Cardiac muscle cell (in vitro differentiated cells and primary cell): ENCODE measurements around the gene CXorf65. TPM values are rescaled to one million over a fixed set of nuclear protein-coding genes. Genes with fewer than 3 reads are reported as not detected.

Experiments
- DNase-seq, 2 donors: peaks; one replicate each; pipeline versions ENCODE4 v3.0.0 to v3.0.0-alpha.2; 2010 to 2017; ENCODE audit warnings: low read depth in 1 of 2, low spot score in 1 of 2
- H3K27ac ChIP-seq: fragments of 200-600 bp; sonication (generic); 2 replicates; pipeline ENCODE4 v1.5.1; 2016
- H3K27me3 ChIP-seq: fragments of 200-600 bp; sonication (generic); 2 replicates; pipeline ENCODE4 v1.6.0; 2016; ENCODE audit warnings: control low read depth
- H3K36me3 ChIP-seq: fragments of 200-600 bp; sonication (generic); 2 replicates; pipeline ENCODE4 v1.5.1; 2016; ENCODE audit warnings: control low read depth
- H3K4me1 ChIP-seq: fragments of 200-600 bp; sonication (generic); 2 replicates; pipeline ENCODE4 v1.8.1; 2017; ENCODE audit warnings: low read depth, mild to moderate bottlenecking, mixed run types
- H3K4me3 ChIP-seq: fragments of 200-600 bp; sonication (generic); 2 replicates; pipeline ENCODE4 v1.5.1; 2016; ENCODE audit warnings: mild to moderate bottlenecking
- H3K9me3 ChIP-seq: fragments of 200-600 bp; sonication (generic); 2 replicates; pipeline ENCODE4 v1.5.1; 2017; ENCODE audit warnings: low read depth, mild to moderate bottlenecking, control low read depth
- polyA plus RNA-seq: library from polyadenylated mRNA; unstranded; fragments of >200 nt; fragmentation: Nextera tagmentation; extraction: Ambion mirVana; gene quantifications from 2 replicates; pipeline ENCODE4 v1.2.1, GENCODE V29; 2016
- total RNA-seq: library from RNA; depleted of rRNA; stranded (reverse); fragments of >200 nt; gene quantifications from 2 replicates; pipeline ENCODE4 v1.2.3, GENCODE V29; 2016
- TF ChIP-seq, protein P1 (sequence below): IDR thresholded peaks from 2 replicates; pipeline ENCODE4 v1.5.1; 2012; ENCODE audit warnings: low read depth, mild to moderate bottlenecking, low read length

CXorf65 gene
- total and polyA plus RNA-seq, 2 experiments from 2014 or later = not detected

GRCh38 chrX:71111921-71112431, 5.4 kb upstream of the CXorf65 start:
- TF ChIP-seq, protein P1, sequence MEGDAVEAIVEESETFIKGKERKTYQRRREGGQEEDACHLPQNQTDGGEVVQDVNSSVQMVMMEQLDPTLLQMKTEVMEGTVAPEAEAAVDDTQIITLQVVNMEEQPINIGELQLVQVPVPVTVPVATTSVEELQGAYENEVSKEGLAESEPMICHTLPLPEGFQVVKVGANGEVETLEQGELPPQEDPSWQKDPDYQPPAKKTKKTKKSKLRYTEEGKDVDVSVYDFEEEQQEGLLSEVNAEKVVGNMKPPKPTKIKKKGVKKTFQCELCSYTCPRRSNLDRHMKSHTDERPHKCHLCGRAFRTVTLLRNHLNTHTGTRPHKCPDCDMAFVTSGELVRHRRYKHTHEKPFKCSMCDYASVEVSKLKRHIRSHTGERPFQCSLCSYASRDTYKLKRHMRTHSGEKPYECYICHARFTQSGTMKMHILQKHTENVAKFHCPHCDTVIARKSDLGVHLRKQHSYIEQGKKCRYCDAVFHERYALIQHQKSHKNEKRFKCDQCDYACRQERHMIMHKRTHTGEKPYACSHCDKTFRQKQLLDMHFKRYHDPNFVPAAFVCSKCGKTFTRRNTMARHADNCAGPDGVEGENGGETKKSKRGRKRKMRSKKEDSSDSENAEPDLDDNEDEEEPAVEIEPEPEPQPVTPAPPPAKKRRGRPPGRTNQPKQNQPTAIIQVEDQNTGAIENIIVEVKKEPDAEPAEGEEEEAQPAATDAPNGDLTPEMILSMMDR = no peak
- Histone ChIP-seq H3K4me1 (peaks cover 14% of the 10 kb centered on the region), H3K27me3 (no peaks in the 10 kb centered on the region), H3K36me3 (no peaks in the 10 kb centered on the region), H3K27ac (no peak overlapping the region), H3K9me3 (no peaks in the 10 kb centered on the region), H3K4me3 (no peak overlapping the region)
- DNase-seq = no peak

DNA sequence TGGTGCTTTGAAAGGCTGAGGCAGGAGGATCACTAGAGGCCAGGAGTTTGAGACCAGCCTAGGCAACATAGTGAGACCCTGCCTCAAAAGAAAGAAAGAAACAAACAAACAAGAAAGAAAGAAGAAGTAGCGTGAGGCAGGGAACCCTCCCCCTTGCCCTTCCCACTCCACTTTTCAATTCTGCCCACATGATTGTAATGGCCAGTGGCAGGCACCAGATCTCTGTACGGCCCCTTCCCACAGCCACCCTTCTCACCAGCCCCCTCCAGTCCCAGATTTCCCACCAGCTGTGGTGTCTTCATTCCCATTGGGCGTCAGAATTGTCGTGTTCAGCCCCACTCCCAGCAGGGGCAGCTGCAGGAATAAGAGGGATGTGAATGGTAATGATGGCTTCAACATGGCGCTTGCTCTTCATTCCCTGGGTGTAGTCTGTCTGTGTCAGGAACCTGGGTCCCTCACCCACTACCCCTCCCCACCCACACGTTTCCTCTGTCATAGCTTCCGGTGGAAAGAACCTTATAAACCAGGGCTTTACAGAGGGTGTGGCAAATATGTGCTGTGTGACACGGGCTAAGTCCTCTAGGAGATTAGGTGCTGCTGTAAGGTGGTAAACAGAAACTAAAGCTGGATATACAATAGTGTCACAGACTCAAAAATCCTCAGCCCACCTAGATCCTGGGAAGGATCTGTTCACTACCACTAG, 4.8 kb upstream of the CXorf65 start, which contains the start of gene IL2RG:
TSS of gene IL2RG (minus strand) at position 437 of the 703 bp plus-strand sequence. CDS start at position 399, 38 bp downstream.
- H3K4me1 ChIP-seq = peaks cover 14% of the 10 kb centered on the region
- H3K9me3 ChIP-seq = no peaks in the 10 kb centered on the region
- no peaks in the 10 kb centered on the region for H3K27me3 ChIP-seq
- no peak for DNase-seq
- H3K27ac ChIP-seq = no peak within 1 kb of the TSS
- TF ChIP-seq, protein P1 = no peak
- no peak within 1 kb of the TSS for H3K4me3 ChIP-seq
- H3K36me3 ChIP-seq = no peaks in the 10 kb centered on the region

DNA sequence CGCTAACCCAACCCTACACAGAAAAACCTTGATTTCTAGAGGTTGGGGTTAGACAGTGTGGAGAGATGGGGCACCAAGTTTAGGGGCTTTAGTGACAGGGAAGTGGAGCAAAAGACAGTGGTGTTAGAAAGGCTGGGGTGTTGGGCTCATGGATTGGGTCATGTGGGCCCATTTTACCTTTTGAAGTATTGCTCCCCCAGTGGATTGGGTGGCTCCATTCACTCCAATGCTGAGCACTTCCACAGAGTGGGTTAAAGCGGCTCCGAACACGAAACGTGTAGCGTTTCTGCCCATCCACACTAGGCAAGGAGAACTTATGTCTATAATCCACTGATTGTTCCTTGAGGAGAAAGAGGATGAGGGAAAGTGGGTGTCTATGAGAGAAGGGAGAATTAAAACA, 2.5 kb upstream of the CXorf65 start:
- Histone ChIP-seq H3K4me1 (peaks cover 19% of the 10 kb centered on the region), H3K36me3 (no peaks in the 10 kb centered on the region), H3K9me3 (no peaks in the 10 kb centered on the region), H3K27ac (peak overlapping the region; percentile 88), H3K27me3 (no peaks in the 10 kb centered on the region), H3K4me3 (no peak overlapping the region)
- TF ChIP-seq, protein P1 = no peak
- no peak for DNase-seq

DNA sequence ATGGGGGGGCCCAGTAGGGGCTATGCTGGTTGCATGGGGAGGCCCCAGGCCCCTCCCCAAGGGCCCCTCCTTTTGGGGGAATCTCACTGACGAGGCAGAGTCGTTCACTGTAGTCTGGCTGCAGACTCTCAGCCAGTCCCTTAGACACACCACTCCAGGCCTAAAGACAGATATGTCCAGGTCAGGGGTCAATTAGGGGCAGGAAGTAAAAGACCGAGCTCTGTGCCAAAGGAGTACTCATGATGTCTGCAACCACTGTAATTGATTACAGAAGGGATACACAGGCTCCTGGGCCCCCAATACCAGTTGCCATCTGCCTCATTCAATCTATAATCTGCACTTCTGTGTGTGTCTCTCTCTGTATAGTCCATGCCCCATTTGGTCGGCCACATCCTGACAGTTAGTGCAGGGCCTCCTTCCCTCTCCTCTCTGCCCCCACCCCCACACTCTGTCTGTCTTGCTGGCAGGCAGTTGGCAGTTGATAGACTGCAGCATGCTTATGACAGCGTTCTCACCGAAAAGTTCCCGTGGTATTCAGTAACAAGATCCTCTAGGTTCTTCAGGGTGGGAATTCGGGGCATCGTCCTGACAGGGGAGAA, 1.3 kb upstream of the CXorf65 start:
- peak; percentile 4 to 57 for DNase-seq
- Histone ChIP-seq H3K4me1 (peaks cover 29% of the 10 kb centered on the region), H3K27me3 (no peaks in the 10 kb centered on the region), H3K4me3 (no peak overlapping the region), H3K36me3 (no peaks in the 10 kb centered on the region), H3K9me3 (no peaks in the 10 kb centered on the region), H3K27ac (peak overlapping the region; percentile 88)
- TF ChIP-seq, protein P1 = no peak

DNA sequence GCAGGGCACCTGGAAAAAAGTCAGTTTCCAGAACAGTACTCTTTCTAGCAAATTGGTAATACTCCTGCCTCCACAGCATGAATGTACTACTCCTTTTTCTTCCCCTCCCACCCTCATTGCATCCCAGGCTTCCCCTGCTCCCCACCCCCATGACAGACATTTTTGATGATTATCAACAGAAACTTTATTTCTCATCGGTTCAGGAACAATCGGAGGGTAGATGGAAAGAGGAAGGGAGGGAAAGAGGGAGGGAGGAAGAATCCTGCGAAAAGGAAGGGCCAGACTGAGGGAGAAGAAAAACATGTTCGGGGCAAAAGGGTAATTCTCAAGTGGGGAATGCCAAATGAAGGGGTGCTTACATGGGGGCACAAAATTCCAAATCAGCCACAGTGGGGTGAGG, 705 bp upstream of the CXorf65 start:
- Histone ChIP-seq H3K36me3 (no peaks in the 10 kb centered on the region), H3K4me3 (no peak overlapping the region), H3K4me1 (peaks cover 34% of the 10 kb centered on the region), H3K27me3 (no peaks in the 10 kb centered on the region), H3K9me3 (no peaks in the 10 kb centered on the region), H3K27ac (peak overlapping the region; percentile 88)
- DNase-seq = no peak
- TF ChIP-seq, protein P1 = no peak
